Endodermal cell (in vitro differentiated cells): ENCODE results near the gene BFAR. TPM values are rescaled to one million over a fixed set of nuclear protein-coding genes. Genes with fewer than 3 reads are reported as not detected.
A peak's percentile ranks its signal among the peaks of the same experiment; 100 is the strongest.

ENCODE experiments used
- DNase-seq: peaks from one replicate; pipeline ENCODE4 v3.0.0-alpha.2; 2017
- H3K27ac ChIP-seq: 2 replicates; pipeline ENCODE4 v1.5.1; 2013; ENCODE audit warnings: mild to moderate bottlenecking, low read depth, low read length, moderate library complexity
- H3K27me3 ChIP-seq: 2 replicates; pipeline ENCODE4 v1.6.1; 2013; ENCODE audit warnings: mild to moderate bottlenecking, low read length, moderate library complexity; ENCODE audit not compliant: insufficient read depth, control insufficient read depth, poor library complexity, severe bottlenecking
- H3K36me3 ChIP-seq: 2 replicates; pipeline ENCODE4 v1.7.0; 2013; ENCODE audit warnings: mild to moderate bottlenecking, low read length, moderate library complexity; ENCODE audit not compliant: control insufficient read depth, insufficient read depth
- H3K4me1 ChIP-seq: one replicate; pipeline ENCODE4 v1.7.0; 2013; ENCODE audit warnings: low read length; ENCODE audit not compliant: control insufficient read depth, insufficient read depth
- H3K4me3 ChIP-seq: 2 replicates; pipeline ENCODE4 v1.5.1; 2013; ENCODE audit warnings: mild to moderate bottlenecking, low read length, moderate library complexity
- H3K9ac ChIP-seq: 2 replicates; pipeline ENCODE4 v1.6.1; 2013; ENCODE audit warnings: mild to moderate bottlenecking, low read length, moderate library complexity; ENCODE audit not compliant: poor library complexity, severe bottlenecking; ENCODE audit errors: extremely low read depth
- H3K9me3 ChIP-seq: 2 replicates; pipeline ENCODE4 v1.6.1; 2013; ENCODE audit warnings: mild to moderate bottlenecking, low read length, moderate library complexity; ENCODE audit not compliant: control insufficient read depth
- H3K27ac Mint-ChIP-seq: 2 replicates; pipeline ENCODE4 v1.8.0; 2020; ENCODE audit warnings: mixed read lengths
- H3K27me3 Mint-ChIP-seq: 2 replicates; pipeline ENCODE4 v1.8.0; 2021; ENCODE audit warnings: mild to moderate bottlenecking, mixed read lengths; ENCODE audit not compliant: insufficient read depth
- H3K36me3 Mint-ChIP-seq: 2 replicates; pipeline ENCODE4 v1.8.0; 2020; ENCODE audit warnings: low read depth, mixed read lengths
- H3K4me1 Mint-ChIP-seq: 2 replicates; pipeline ENCODE4 v1.8.0; 2020; ENCODE audit warnings: mixed read lengths
- H3K4me3 Mint-ChIP-seq: 2 replicates; pipeline ENCODE4 v1.8.0; 2020; ENCODE audit warnings: mild to moderate bottlenecking, moderate library complexity, mixed read lengths
- H3K9me3 Mint-ChIP-seq: 2 replicates; pipeline ENCODE4 v1.8.0; 2020; ENCODE audit warnings: mild to moderate bottlenecking, mixed read lengths
- CTCF ChIP-seq: fragments of 200-600 bp; sonication (generic); conservative IDR thresholded peaks from 2 replicates; pipeline ENCODE4 v1.5.0; 2021; ENCODE audit warnings: antibody characterized with exemption, mild to moderate bottlenecking
- WGBS, 2 experiments: methylation state at CpG; one replicate each; pipeline versions ENCODE4 v1.1.5 to v1.1.7; 2013; ENCODE audit warnings: missing lambda C conversion rate in 2 of 2, mixed read lengths in 1 of 2; ENCODE audit not compliant: insufficient coverage in 1 of 2, insufficient read length in 1 of 2; 5-methylcytosine and 5-hydroxymethylcytosine counted together
- total RNA-seq, 2 donors: library from RNA; stranded (reverse); fragmentation: NEBNext Ultra II Directional in 1 of 2; extraction: Animal tissue kit (Norgen Biotek cat#: 25700) in 1 of 2; gene quantifications; 2 replicates in 1 of 2; 3 replicates in 1 of 2; pipeline ENCODE4 v1.2.1, GENCODE V29; 2021

Gene BFAR
- total RNA-seq, 2 donors from 2014 or later = 60.1 to 73.3 TPM

GRCh38 chr16:14586637-14587305, 46.0 kb upstream of the BFAR start:
- Mint-ChIP-seq H3K4me1 (peaks cover 1% of the 10 kb centered on the region), H3K27ac (peak overlapping the region; percentile 14), H3K36me3 (peaks cover 66% of the 10 kb centered on the region), H3K4me3 (no peak overlapping the region), H3K9me3 (no peaks in the 10 kb centered on the region), H3K27me3 (no peaks in the 10 kb centered on the region)
- WGBS, 2 experiments = 92 to 100% methylated on average over 1 to 3 of the region's 3 CpGs
- H3K9me3 ChIP-seq = no peaks in the 10 kb centered on the region
- no peaks in the 10 kb centered on the region for H3K27me3 ChIP-seq
- peaks cover 93% of the 10 kb centered on the region for H3K36me3 ChIP-seq
- DNase-seq = no peak
- H3K9ac ChIP-seq = no peak overlapping the region
- no peak overlapping the region for H3K27ac ChIP-seq
- TF ChIP-seq CTCF = no peak
- H3K4me1 ChIP-seq = no peaks in the 10 kb centered on the region
- H3K4me3 ChIP-seq = no peak overlapping the region

GRCh38 chr16:14600164-14600563, 32.6 kb upstream of the BFAR start:
- Histone ChIP-seq H3K36me3 (peaks cover 70% of the 10 kb centered on the region), H3K27ac (no peak overlapping the region), H3K4me3 (no peak overlapping the region), H3K9ac (no peak overlapping the region), H3K9me3 (no peaks in the 10 kb centered on the region), H3K4me1 (no peaks in the 10 kb centered on the region), H3K27me3 (no peaks in the 10 kb centered on the region)
- H3K4me1 Mint-ChIP-seq = no peaks in the 10 kb centered on the region
- peaks cover 71% of the 10 kb centered on the region for H3K36me3 Mint-ChIP-seq
- H3K27ac Mint-ChIP-seq = no peak overlapping the region
- DNase-seq = no peak
- 75 to 76% methylated on average over 2 of the region's 2 CpGs for WGBS, 2 experiments
- no peaks in the 10 kb centered on the region for H3K27me3 Mint-ChIP-seq
- H3K9me3 Mint-ChIP-seq = no peaks in the 10 kb centered on the region
- TF ChIP-seq CTCF = peak; percentile 74
- H3K4me3 Mint-ChIP-seq = no peak overlapping the region

GRCh38 chr16:14602443-14602963, 30.2 kb upstream of the BFAR start:
- Histone ChIP-seq H3K4me1 (no peaks in the 10 kb centered on the region), H3K9me3 (no peaks in the 10 kb centered on the region), H3K27me3 (no peaks in the 10 kb centered on the region), H3K27ac (no peak overlapping the region), H3K4me3 (no peak overlapping the region), H3K36me3 (peaks cover 77% of the 10 kb centered on the region), H3K9ac (no peak overlapping the region)
- Mint-ChIP-seq H3K27me3 (no peaks in the 10 kb centered on the region), H3K27ac (no peak overlapping the region), H3K4me1 (no peaks in the 10 kb centered on the region), H3K36me3 (peaks cover 71% of the 10 kb centered on the region), H3K9me3 (no peaks in the 10 kb centered on the region), H3K4me3 (no peak overlapping the region)
- WGBS, 2 experiments = 90 to 95% methylated on average over 4 to 6 of the region's 6 CpGs
- TF ChIP-seq CTCF = no peak
- DNase-seq = no peak
